Liver (tissue), 9 donors: Measurements from ENCODE around the gene ARL6IP4. TPM values are rescaled to one million over a fixed set of nuclear protein-coding genes. Genes with fewer than 3 reads are reported as not detected.

Experiments
- DNase-seq: peaks from one replicate; pipeline ENCODE4 v3.0.0-alpha.2; 2017; ENCODE audit warnings: low spot score
- H3K27ac ChIP-seq, 2 donors: one replicate each; pipeline ENCODE4 v1.7.0; 2013; ENCODE audit warnings: inconsistent platforms in 2 of 2, low read length in 2 of 2, control low read depth in 1 of 2, low read depth in 1 of 2, mild to moderate bottlenecking in 1 of 2
- H3K27me3 ChIP-seq, 4 donors: one replicate each; pipeline versions ENCODE4 v1.6.1 to v1.7.0; 2013; ENCODE audit warnings: low read length in 3 of 4, inconsistent platforms in 1 of 4, mild to moderate bottlenecking in 1 of 4, moderate library complexity in 1 of 4; ENCODE audit not compliant: control insufficient read depth in 4 of 4, insufficient read depth in 4 of 4
- H3K36me3 ChIP-seq, 4 donors: one replicate each; pipeline versions ENCODE4 v1.6.1 to v1.7.0; 2013; ENCODE audit warnings: low read length in 3 of 4, mild to moderate bottlenecking in 3 of 4, low read depth in 1 of 4, moderate library complexity in 1 of 4; ENCODE audit not compliant: control insufficient read depth in 4 of 4, insufficient read depth in 3 of 4
- H3K4me1 ChIP-seq, 4 donors: one replicate each; pipeline versions ENCODE4 v1.6.1 to v1.7.0; 2013; ENCODE audit warnings: low read length in 3 of 4, mild to moderate bottlenecking in 3 of 4, moderate library complexity in 1 of 4; ENCODE audit not compliant: control insufficient read depth in 4 of 4, insufficient read depth in 4 of 4
- H3K4me3 ChIP-seq, 3 donors: one replicate each; pipeline versions ENCODE4 v1.6.1 to v1.7.0; 2013; ENCODE audit warnings: low read length in 3 of 3, control low read depth in 1 of 3, low read depth in 1 of 3, mild to moderate bottlenecking in 1 of 3
- H3K9ac ChIP-seq, 2 donors: one replicate each; pipeline ENCODE4 v1.7.0; 2013; ENCODE audit warnings: low read length in 2 of 2, mild to moderate bottlenecking in 2 of 2, moderate library complexity in 2 of 2, control low read depth in 1 of 2, low read depth in 1 of 2
- H3K9me3 ChIP-seq, 4 donors: one replicate each; pipeline versions ENCODE4 v1.6.1 to v1.7.0; 2013; ENCODE audit warnings: low read length in 3 of 4; ENCODE audit not compliant: control insufficient read depth in 4 of 4
- ATF3 ChIP-seq: IDR thresholded peaks from 2 replicates; pipeline ENCODE4 v1.6.1; 2016; ENCODE audit warnings: antibody characterized with exemption
- CTCF ChIP-seq: fragments of 150-350 bp; IDR thresholded peaks from 2 replicates; pipeline ENCODE4 v1.5.1; 2017; ENCODE audit warnings: improper control_type of control experiment, low read depth, low read length; ENCODE audit not compliant: missing input control
- EGR1 ChIP-seq, 2 donors: IDR thresholded peaks; 2 replicates each; pipeline ENCODE4 v1.6.1; 2016 to 2018; ENCODE audit warnings: antibody characterized with exemption in 2 of 2, low read depth in 2 of 2
- FOXA1 ChIP-seq: IDR thresholded peaks from 2 replicates; pipeline ENCODE4 v1.6.1; 2016; ENCODE audit warnings: antibody characterized with exemption
- FOXA2 ChIP-seq: IDR thresholded peaks from 2 replicates; pipeline ENCODE4 v1.6.1; 2016; ENCODE audit warnings: antibody characterized with exemption
- GABPA ChIP-seq, 2 donors: IDR thresholded peaks in 1 of 2; conservative IDR thresholded peaks in 1 of 2; 2 replicates each; pipeline ENCODE4 v1.6.1; 2016; ENCODE audit warnings: antibody characterized with exemption in 2 of 2, mild to moderate bottlenecking in 1 of 2, moderate library complexity in 1 of 2
- HNF4A ChIP-seq, 2 donors: conservative IDR thresholded peaks; 2 replicates each; pipeline ENCODE4 v1.6.1; 2016; ENCODE audit warnings: antibody characterized with exemption in 2 of 2, mild to moderate bottlenecking in 2 of 2
- HNF4G ChIP-seq: IDR thresholded peaks from 2 replicates; pipeline ENCODE4 v1.6.1; 2016; ENCODE audit warnings: antibody characterized with exemption
- JUND ChIP-seq, 2 donors: IDR thresholded peaks; 2 replicates each; pipeline ENCODE4 v1.6.1; 2016; ENCODE audit warnings: antibody characterized with exemption in 2 of 2
- NR2F2 ChIP-seq: IDR thresholded peaks from 2 replicates; pipeline ENCODE4 v1.6.1; 2016; ENCODE audit warnings: antibody characterized with exemption
- RAD21 ChIP-seq, 2 donors: IDR thresholded peaks; 2 replicates each; pipeline ENCODE4 v1.6.1; 2016; ENCODE audit warnings: antibody characterized with exemption in 2 of 2, mild to moderate bottlenecking in 2 of 2
- REST ChIP-seq: IDR thresholded peaks from 2 replicates; pipeline ENCODE4 v1.6.1; 2016; ENCODE audit warnings: antibody characterized with exemption, mild to moderate bottlenecking
- SP1 ChIP-seq: IDR thresholded peaks from 2 replicates; pipeline ENCODE4 v1.6.1; 2018; ENCODE audit warnings: antibody characterized with exemption, mild to moderate bottlenecking
- TAF1 ChIP-seq: conservative IDR thresholded peaks from 2 replicates; pipeline ENCODE4 v1.6.1; 2016; ENCODE audit warnings: antibody characterized with exemption, mild to moderate bottlenecking
- YY1 ChIP-seq: IDR thresholded peaks from 2 replicates; pipeline ENCODE4 v1.6.1; 2016; ENCODE audit warnings: antibody characterized with exemption, mild to moderate bottlenecking
- ZBTB33 ChIP-seq: IDR thresholded peaks from 2 replicates; pipeline ENCODE4 v1.6.1; 2016; ENCODE audit warnings: antibody characterized with exemption
- WGBS: extraction: QIAGEN DNeasy Blood & Tissue Kit; methylation state at CpG from one replicate; pipeline ENCODE4 v1.1.7; 2013; 5-methylcytosine and 5-hydroxymethylcytosine counted together
- polyA plus RNA-seq, 2 donors: library from polyadenylated mRNA; stranded (reverse) in 1 of 2; unstranded in 1 of 2; fragments of 200-250 nt in 1 of 2; fragments of >200 nt in 1 of 2; fragmentation: Nextera tagmentation in 1 of 2; extraction: Ambion mirVana in 1 of 2; gene quantifications; one replicate each; pipeline versions ENCODE4 v1.2.1 to v1.2.3, GENCODE V29; 2013 to 2015
- total RNA-seq, 2 donors: library from RNA; depleted of rRNA; stranded (reverse); fragments of >200 nt; gene quantifications; one replicate each; pipeline ENCODE4 v1.2.3, GENCODE V29; 2014
- donor health status: healthy.
- donor health status: healthy.
- donor health status: healthy.
- donor health status: healthy.
- donor health status: healthy.

ARL6IP4 gene
- total and polyA plus RNA-seq, 4 donors = 59.2 to 187 (median 121) TPM

GRCh38 chr12:122965321-122965751 lies 15.1 kb upstream of the ARL6IP4 start:
- H3K4me3 ChIP-seq = no peak overlapping the region
- peaks cover 3 to 10% (median 8%) of the 10 kb centered on the region in 4 donors for H3K4me1 ChIP-seq
- H3K36me3 ChIP-seq = no peaks in the 10 kb centered on the region
- TF ChIP-seq HNF4A (conservative IDR thresholded peaks at IDR 0.05) (no peak), TAF1 (no peak), FOXA2 (no peak), RAD21 (IDR thresholded peaks at IDR 0.05) (no peak), CTCF (no peak), YY1 (no peak), GABPA (IDR thresholded peaks at IDR 0.05 in 1 of 2, conservative IDR thresholded peaks at IDR 0.05 in 1 of 2) (no peak), REST (no peak), EGR1 (IDR thresholded peaks at IDR 0.05; ENCODE audit: low read depth in 2 of 2) (no peak), ATF3 (no peak), FOXA1 (no peak), ZBTB33 (no peak), HNF4G (no peak), NR2F2 (no peak)
- H3K9ac ChIP-seq = no peak overlapping the region
- H3K27me3 ChIP-seq = no peaks in the 10 kb centered on the region
- 84% methylated on average over 12 of the region's 12 CpGs for WGBS
- H3K27ac ChIP-seq = no peak overlapping the region
- no peak for DNase-seq
- no peaks in the 10 kb centered on the region for H3K9me3 ChIP-seq

- TF ChIP-seq REST (no peak), HNF4A (conservative IDR thresholded peaks at IDR 0.05) (no peak), SP1 (peak; percentile 42), JUND (IDR thresholded peaks at IDR 0.05) (no peak), YY1 (no peak)
- Histone ChIP-seq H3K36me3 (no peaks in the 10 kb centered on the region), H3K9ac (no peak within 1 kb of the TSS), H3K9me3 (no peaks in the 10 kb centered on the region), H3K27ac (no peak within 1 kb of the TSS), H3K27me3 (no peaks in the 10 kb centered on the region), H3K4me3 (peak within 1 kb of the TSS in 2 of 3 donors; percentile 24 to 40), H3K4me1 (peaks cover 3 to 10% (median 8%) of the 10 kb centered on the region in 4 donors)
- DNase-seq = peak; percentile 99
- 11% methylated on average over 55 of the region's 55 CpGs for WGBS
Observed at GRCh38 chr12:122965851-122966742, 14.4 kb upstream of the ARL6IP4 start, which contains the start of gene ABCB9. ABCB9 (minus strand) TSS chr12:122966463; CDS start chr12:122960235, 6,228 bp downstream.
